ENCODE measurements around the gene CRTC1. TPM values are rescaled to one million over a fixed set of nuclear protein-coding genes. Genes with fewer than 3 reads are reported as not detected.

Gene CRTC1
- total and polyA plus RNA-seq, 9 of the 15 experiments (the other 6 are each of a cell fraction or from before 2014, with no cell fraction given), result 0.25 to 3.8 (median 1.2) TPM; not detected in 2

DNA sequence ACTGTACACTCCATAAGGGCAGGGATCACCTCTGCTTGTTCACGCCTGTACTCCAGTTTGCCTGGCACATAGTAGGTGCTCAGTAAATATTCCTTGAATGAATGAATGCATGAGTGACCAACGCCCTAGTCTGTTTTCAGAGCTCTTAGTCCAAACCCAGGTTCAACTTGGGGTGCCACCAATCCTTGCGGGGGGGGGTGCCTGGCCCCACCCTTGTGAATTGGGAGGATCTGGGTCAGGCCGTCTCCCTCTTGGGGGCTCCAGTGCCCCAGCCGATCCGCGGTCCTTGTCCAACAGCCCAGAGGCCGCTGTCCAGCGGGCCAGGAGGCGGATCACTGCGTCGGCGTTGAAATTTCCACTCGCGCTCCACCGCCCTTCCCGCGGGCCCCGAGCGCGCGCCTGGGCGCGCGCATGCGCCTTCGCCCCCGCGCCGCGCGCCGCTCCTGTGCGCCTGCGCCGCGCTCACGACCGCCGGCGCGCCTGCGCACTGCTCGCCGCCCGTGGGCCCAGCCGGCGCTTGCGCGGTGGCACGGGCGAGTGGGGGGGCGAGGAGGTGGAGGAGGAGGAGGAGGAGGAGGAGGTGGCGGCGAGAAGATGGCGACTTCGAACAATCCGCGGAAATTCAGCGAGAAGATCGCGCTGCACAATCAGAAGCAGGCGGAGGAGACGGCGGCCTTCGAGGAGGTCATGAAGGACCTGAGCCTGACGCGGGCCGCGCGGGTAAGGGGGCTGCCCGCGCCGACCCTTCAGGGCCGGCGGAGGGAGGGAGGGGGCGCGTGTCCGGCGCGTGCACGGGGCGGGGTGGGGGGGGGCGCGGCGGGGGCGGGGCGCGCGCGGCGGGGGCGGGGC lies at the start of gene CRTC1 (continued):
- TF ChIP-seq FOXP1 (CRISPR knock-in tag; IDR thresholded peaks at IDR 0.05) (no peak), YBX1 (IDR thresholded peaks at IDR 0.05) (no peak), CCNT2 (IDR thresholded peaks at IDR 0.05; ENCODE audit: borderline replicate concordance, extremely low read depth, insufficient read length, low read depth, low read length) (peak; percentile 68), ZNF766 (CRISPR knock-in tag; conservative IDR thresholded peaks at IDR 0.05) (peak; percentile 16; the same call in 1 of the 2 replicates), BHLHE40 (IDR thresholded peaks at IDR 0.05; ENCODE audit: low read length) (peak; percentile 71), TEAD4 (IDR thresholded peaks at IDR 0.05; ENCODE audit: low read length) (no peak), TEAD4 (CRISPR knock-in tag; IDR thresholded peaks at IDR 0.05; ENCODE audit: borderline replicate concordance) (no peak), DIDO1 (tag; IDR thresholded peaks at IDR 0.05; ENCODE audit: low read depth) (no peak), BACH1 (tag; IDR thresholded peaks at IDR 0.05) (no peak), HDAC1 (IDR thresholded peaks at IDR 0.05) (peak in 1 of 2 experiments; percentile 55; a peak in 2 of 4 replicates), E2F3 (CRISPR knock-in tag; IDR thresholded peaks at IDR 0.05) (no peak), ELF4 (CRISPR knock-in tag; IDR thresholded peaks at IDR 0.05) (peak; percentile 46; the same call in 1 of the 2 replicates), ZNF436 (CRISPR knock-in tag; IDR thresholded peaks at IDR 0.05) (no peak), NFXL1 (CRISPR knock-in tag; IDR thresholded peaks at IDR 0.05) (no peak), MAZ (CRISPR knock-in tag; conservative IDR thresholded peaks at IDR 0.05 in 1 of 2, IDR thresholded peaks at IDR 0.05 in 1 of 2) (peak; percentile 54 to 94), POLR2B (IDR thresholded peaks at IDR 0.05; ENCODE audit: low read depth, partially characterized antibody) (peak; percentile 83), ZSCAN29 (IDR thresholded peaks at IDR 0.05) (no peak), NFE2 (IDR thresholded peaks at IDR 0.05; ENCODE audit: low read depth) (no peak), ZNF644 (tag; IDR thresholded peaks at IDR 0.05; ENCODE audit: low read depth) (0 out of 2 replicates have a peak, but pooled peaks have one; percentile 69), ZNF24 (IDR thresholded peaks at IDR 0.05) (peak; percentile 99), ARID1B (IDR thresholded peaks at IDR 0.05) (peak; percentile 43; the same call in 1 of the 2 replicates), MIER1 (IDR thresholded peaks at IDR 0.05; ENCODE audit: low read depth) (peak; percentile 82), SAFB (IDR thresholded peaks at IDR 0.05; ENCODE audit: borderline replicate concordance, low read depth, low read length) (0 out of 2 replicates have a peak, but pooled peaks have one; percentile 63)
- TF ChIP-seq, protein P1, sequence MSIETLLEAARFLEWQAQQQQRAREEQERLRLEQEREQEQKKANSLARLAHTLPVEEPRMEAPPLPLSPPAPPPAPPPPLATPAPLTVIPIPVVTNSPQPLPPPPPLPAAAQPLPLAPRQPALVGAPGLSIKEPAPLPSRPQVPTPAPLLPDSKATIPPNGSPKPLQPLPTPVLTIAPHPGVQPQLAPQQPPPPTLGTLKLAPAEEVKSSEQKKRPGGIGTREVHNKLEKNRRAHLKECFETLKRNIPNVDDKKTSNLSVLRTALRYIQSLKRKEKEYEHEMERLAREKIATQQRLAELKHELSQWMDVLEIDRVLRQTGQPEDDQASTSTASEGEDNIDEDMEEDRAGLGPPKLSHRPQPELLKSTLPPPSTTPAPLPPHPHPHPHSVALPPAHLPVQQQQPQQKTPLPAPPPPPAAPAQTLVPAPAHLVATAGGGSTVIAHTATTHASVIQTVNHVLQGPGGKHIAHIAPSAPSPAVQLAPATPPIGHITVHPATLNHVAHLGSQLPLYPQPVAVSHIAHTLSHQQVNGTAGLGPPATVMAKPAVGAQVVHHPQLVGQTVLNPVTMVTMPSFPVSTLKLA (conservative IDR thresholded peaks at IDR 0.05), result peak; percentile 72 to 86; a peak in 3 of 4 replicates
- TF ChIP-seq, protein P2, sequence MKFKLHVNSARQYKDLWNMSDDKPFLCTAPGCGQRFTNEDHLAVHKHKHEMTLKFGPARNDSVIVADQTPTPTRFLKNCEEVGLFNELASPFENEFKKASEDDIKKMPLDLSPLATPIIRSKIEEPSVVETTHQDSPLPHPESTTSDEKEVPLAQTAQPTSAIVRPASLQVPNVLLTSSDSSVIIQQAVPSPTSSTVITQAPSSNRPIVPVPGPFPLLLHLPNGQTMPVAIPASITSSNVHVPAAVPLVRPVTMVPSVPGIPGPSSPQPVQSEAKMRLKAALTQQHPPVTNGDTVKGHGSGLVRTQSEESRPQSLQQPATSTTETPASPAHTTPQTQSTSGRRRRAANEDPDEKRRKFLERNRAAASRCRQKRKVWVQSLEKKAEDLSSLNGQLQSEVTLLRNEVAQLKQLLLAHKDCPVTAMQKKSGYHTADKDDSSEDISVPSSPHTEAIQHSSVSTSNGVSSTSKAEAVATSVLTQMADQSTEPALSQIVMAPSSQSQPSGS (CRISPR knock-in tag; IDR thresholded peaks at IDR 0.05), result no peak
- TF ChIP-seq, protein P3, sequence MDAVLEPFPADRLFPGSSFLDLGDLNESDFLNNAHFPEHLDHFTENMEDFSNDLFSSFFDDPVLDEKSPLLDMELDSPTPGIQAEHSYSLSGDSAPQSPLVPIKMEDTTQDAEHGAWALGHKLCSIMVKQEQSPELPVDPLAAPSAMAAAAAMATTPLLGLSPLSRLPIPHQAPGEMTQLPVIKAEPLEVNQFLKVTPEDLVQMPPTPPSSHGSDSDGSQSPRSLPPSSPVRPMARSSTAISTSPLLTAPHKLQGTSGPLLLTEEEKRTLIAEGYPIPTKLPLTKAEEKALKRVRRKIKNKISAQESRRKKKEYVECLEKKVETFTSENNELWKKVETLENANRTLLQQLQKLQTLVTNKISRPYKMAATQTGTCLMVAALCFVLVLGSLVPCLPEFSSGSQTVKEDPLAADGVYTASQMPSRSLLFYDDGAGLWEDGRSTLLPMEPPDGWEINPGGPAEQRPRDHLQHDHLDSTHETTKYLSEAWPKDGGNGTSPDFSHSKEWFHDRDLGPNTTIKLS (IDR thresholded peaks at IDR 0.05; ENCODE audit: borderline replicate concordance, low read depth), result 0 out of 2 replicates have a peak, but pooled peaks have one; percentile 39

Data from K562 (cell line).